Glomerular endothelial cell (primary cell): ENCODE data around the gene METTL26. TPM values are rescaled to one million over a fixed set of nuclear protein-coding genes. Genes with fewer than 3 reads are reported as not detected.

Experiments
- DNase-seq: peaks from one replicate; pipeline ENCODE4 v3.0.0-alpha.2; 2011; ENCODE audit warnings: low read depth, low spot score; ENCODE audit errors: extremely low read depth
- total RNA-seq: library from RNA; depleted of rRNA; stranded (reverse); fragments of >200 nt; gene quantifications from 2 replicates; pipeline ENCODE4 v1.2.3, GENCODE V29; 2015

The METTL26 gene
- total RNA-seq, 1 donor from 2014 or later, result 163 TPM

DNA sequence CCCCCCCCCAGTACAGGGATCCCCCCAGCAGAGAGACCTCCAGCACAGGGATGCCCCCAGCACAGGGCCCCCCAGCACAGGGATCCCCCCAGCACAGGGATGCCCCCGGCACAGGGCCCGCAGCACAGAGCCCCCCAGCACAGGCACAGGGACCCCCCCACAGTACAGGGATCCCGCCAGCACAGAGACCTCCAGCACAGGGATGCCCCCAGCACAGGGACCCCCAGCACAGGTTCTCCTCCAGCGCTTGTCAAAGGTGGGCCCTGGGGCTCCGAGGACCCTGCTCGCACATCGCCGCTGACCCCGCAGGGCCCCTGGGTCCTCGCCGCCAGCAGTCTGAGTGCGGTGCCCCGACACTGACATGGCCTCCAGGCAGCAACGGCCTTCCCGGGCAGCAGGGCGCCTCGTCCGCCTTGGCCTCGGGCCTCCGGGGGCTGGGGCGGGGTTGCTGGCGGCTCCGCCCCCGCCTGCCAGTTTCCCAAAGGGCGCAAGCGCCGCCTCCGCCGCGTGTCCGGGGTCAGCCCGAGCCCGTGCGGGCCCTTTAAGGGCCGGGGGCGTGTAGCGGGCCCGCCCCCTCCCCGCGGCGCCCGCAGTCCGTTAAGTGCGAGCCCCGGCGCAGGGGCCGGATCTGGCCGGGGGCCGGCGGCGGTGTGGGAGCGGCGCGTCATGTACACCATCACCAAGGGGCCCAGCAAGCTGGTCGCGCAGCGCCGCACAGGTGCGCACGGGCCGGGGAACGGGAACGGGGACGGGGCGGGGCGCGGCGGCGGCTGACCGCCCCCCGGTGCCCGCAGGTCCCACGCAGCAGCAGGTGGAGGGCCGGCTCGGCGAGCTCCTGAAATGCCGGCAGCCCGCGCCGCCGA, 5.5 kb upstream of the METTL26 start, which contains the start of gene MCRIP2:
MCRIP2 (plus strand) TSS at position 503 of the 863 bp plus-strand sequence; CDS start at position 667, 164 bp downstream.
- DNase-seq, result no peak

- DNase-seq, result no peak
These were observed 4.5 kb upstream of the METTL26 start for GRCh38 chr16:640614-641013.

- no peak for DNase-seq
These were observed 2.7 kb upstream of the METTL26 start for GRCh38 chr16:638836-639235.

DNA sequence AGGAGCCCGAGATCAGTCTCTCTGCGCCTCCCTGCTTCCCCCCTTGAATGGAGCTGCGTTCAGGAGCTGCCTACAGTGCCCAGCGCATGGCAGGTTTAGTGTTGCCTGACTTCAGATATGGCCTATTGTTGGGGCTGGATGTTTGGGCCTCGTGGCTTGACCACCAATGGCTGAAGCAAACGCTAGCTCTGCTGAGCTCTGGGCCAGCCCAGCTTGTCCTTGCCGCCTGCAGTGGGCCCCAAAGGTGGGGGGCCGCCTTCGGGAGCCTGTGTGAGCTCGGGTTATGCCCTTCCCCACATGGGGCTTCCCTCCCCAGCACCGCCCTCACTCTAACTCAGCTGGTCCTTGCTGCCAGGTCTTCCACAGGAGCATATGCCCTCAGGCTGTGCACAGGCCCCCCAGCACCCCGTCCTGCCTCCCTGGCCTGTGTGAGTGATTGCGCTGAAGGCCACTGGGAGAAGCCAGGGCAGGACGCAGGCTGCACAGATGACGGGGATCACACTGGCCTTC, 2.0 kb upstream of the METTL26 start:
- DNase-seq, result no peak

DNA sequence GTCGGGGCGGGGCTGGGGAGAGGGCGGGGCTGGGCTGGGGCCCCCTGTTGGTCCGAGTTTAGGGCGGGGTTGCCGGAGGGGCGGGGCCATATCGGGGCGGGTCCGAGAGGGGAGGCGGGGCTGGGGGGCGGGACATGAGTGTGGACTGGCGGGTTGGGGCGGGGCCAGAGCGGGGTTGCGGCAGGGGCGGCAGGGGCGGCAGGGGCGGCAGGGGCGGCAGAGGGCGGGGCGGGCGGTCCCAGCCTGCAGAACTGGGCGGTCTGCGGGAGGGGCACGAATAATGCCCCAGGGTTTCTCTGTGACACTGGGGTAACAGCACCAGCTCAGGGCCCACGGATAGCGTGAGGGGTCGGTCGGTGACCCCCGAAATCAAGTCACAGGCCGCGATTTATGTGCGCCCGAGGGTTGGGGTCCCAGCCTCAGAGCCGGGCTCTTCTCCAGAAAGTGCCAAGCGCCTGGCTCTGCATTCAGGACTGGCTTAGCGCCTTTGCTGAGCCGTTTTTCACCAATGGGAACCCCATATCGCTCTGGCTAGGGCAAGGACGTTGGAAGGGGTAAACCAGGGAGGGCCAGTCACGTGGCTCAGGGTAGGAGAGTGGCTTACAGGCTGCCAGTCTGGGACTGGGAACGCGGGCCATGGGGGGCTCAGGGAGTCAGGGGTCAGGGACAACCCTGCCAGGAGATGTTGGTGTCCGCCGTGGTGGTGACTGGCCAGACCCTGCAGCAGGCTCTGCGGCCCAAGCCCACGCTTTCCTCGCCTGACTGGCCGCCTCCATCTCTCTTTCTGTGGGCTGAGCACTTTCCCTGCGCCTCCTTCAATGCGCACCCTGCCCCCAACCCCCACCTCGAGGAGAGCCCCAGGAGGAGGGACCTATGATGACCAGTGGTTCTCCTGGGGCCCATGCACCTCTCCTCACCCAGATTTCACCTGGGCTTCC, 1.2 kb upstream of the METTL26 start:
- no peak for DNase-seq

DNA sequence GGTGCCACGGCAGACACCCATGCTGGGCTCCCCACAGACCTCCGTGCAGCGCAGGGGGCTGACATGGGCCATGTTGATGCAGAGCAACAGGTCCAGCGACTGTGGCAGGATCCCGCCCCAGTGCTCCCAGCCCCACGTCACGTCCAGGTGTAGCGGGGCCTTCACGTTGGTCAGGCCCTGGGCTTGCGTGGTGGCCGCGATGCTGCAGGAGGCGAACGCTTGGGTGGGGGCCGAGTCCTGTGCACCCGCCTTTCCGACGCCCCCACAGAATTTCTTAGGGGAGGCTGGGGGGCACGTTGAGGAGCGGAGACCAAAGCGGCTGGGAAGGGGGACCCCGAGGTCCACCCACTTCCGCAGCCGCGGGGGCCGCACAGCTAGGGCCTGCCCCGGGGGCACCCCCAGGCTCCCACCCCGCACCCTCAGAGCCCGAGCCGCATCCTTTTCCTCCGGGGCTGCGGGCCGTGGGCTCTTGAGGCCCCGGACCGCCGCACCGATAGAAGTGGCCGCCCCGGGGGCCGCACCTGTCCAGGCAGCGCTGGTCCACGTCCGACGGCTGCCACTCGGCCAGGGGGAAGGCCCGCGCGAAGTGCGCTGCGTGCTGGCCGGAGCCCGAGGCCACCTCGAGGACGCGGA, 416 bp downstream of the METTL26 start:
- DNase-seq, result no peak

DNA sequence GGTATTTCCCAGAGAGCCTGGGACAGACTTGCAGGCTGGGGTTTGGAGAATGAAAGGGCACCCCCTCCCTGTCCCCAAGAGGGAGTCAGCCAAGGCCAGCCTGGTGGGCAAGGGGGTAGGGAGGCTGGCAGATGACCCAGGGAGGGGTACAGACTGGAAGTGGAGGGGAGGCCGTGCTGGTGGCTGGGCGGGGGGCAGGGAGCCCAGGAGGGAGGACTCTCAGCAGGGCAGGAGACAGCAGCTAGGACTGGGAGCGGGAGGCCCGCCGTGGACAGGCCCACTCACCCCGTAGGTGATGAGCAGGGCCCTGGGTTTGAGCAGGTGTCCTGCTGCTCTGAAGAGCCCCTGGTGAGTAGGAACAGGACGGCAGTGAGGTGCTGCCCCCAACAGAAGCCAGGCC, 1.1 kb downstream of the METTL26 start:
- no peak for DNase-seq

DNA sequence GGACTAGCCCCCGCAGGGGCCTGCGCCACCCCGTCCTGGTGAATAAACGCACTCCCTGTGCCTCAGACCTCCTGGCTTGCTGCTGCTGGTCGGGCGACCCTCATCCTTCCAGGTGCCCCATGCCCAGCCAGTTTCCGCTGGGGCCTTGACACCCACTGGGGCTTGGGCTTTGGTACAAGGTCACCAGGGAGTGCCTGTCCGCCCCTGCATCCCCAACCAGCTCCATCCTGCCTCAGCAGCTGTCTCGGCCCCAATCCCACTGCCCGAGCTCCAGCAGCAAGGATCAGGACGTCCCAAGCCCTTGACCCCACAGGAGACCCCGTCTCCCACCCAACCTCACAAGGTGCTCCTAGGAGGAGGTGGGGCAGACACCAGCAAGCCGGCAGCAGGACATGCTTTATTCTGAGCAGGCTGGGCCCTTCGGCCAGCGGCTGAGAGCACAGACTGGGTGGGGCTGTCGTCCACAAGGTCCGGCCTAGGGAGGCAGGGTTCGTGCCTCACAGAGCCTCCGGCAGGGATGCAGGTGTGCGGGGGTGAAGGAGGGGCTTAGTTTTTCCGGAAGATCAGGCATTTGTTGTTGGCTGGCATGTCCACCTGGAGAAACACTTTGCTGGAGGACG, 1.9 kb downstream of the METTL26 start:
- no peak for DNase-seq

DNA sequence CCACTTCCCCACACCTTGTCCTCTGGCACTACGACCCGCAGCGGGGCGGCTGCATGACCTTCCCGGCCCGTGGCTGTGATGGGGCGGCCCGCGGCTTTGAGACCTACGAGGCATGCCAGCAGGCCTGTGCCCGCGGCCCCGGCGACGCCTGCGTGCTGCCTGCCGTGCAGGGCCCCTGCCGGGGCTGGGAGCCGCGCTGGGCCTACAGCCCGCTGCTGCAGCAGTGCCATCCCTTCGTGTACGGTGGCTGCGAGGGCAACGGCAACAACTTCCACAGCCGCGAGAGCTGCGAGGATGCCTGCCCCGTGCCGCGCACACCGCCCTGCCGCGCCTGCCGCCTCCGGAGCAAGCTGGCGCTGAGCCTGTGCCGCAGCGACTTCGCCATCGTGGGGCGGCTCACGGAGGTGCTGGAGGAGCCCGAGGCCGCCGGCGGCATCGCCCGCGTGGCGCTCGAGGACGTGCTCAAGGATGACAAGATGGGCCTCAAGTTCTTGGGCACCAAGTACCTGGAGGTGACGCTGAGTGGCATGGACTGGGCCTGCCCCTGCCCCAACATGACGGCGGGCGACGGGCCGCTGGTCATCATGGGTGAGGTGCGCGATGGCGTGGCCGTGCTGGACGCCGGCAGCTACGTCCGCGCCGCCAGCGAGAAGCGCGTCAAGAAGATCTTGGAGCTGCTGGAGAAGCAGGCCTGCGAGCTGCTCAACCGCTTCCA, 2.6 kb downstream of the METTL26 start:
- DNase-seq, result no peak

DNA sequence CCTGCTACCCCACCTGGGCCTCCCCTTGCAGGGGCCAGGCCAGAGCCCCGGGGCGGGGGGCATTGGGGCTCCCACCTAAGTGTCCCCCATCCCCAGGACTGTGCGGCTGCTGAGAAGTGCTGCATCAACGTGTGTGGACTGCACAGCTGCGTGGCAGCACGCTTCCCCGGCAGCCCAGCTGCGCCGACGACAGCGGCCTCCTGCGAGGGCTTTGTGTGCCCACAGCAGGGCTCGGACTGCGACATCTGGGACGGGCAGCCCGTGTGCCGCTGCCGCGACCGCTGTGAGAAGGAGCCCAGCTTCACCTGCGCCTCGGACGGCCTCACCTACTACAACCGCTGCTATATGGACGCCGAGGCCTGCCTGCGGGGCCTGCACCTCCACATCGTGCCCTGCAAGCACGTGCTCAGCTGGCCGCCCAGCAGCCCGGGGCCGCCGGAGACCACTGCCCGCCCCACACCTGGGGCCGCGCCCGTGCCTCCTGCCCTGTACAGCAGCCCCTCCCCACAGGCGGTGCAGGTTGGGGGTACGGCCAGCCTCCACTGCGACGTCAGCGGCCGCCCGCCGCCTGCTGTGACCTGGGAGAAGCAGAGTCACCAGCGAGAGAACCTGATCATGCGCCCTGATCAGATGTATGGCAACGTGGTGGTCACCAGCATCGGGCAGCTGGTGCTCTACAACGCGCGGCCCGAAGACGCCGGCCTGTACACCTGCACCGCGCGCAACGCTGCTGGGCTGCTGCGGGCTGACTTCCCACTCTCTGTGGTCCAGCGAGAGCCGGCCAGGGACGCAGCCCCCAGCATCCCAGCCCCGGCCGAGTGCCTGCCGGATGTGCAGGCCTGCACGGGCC, 3.4 kb downstream of the METTL26 start:
- no peak for DNase-seq

DNA sequence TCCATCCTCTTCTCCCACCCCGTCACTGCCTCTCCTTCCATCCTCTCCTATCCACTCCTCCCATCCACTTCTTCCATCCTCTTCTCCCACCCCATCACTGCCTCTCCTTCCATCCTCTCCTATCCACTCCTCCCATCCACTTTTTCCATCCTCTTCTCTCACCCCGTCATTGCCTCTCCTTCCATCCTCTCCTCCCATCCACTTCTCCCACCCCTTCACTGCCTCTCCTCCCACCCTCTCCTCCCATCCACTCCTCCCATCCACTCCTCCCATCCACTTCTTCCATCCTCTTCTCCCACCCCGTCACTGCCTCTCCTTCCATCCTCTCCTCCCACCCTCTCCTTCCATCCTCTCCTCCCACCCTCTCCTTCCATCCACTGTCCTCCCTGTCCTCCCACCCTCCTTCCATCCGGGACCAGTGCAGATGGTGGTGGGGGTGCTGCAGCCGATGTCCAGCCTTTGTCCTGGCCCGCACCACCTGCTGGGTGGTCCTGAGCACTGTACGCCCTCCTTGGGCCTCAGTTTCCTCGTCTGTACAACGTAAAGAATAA, 4.2 kb downstream of the METTL26 start:
- DNase-seq, result no peak

DNA sequence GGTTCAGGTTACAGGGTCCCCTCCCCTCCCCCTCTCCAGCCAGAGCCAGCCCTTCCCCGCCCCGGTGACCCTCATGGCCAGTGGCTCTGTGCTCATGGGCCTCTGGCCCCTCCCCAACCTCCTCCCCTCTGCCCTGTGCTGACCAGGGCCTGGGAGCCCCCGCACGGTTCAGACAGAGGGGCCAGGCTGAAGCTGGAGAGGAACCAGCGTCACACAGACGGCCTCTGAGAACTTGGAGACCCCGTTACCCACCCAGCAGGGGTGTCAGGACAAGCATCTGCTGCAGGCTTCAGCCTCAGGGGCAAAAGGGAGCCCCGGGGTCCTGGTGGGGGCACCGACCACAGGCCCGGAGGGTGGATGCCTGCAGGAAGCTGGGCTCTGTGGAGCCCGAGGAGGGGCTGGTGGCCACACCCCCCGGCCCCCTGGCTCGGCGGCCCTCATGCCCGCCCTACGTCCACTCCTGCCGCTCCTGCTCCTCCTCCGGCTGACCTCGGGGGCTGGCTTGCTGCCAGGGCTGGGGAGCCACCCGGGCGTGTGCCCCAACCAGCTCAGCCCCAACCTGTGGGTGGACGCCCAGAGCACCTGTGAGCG, 5.2 kb downstream of the METTL26 start, which contains the start of gene WFIKKN1:
WFIKKN1 (plus strand) TSS at position 171 of the 591 bp plus-strand sequence; CDS start at position 440, 269 bp downstream.
- DNase-seq, result no peak

DNA sequence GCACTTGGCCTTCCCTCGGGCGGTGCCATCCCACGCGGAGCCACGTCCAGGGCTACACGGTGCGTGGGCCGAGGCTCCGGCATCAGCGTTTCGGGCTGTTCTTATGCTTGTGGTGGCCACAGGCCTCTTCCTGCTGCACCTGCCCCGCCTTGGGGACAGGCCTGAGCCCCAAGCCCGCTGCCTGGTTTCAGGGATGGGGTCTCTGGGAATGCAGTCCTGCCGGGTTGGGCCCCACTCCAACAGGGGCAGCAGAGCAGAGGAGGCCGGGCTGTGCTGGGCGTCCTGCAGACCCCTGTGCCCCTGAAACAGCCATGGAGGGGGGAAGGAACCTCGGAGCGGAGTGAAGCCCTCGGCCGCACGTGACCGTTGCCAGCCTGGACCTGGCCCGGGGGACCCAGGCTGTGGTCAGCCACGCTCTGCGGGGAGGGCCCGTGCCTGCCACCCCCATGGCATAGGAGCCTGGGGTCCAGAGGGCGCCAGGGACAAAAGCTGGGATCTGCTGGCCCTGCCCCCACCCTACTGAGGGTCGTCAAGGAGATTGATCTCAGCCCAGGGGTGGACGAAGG, 5.8 kb downstream of the METTL26 start:
- no peak for DNase-seq

- no peak for DNase-seq
These were observed 6.3 kb downstream of the METTL26 start for GRCh38 chr16:629833-630248.

DNA sequence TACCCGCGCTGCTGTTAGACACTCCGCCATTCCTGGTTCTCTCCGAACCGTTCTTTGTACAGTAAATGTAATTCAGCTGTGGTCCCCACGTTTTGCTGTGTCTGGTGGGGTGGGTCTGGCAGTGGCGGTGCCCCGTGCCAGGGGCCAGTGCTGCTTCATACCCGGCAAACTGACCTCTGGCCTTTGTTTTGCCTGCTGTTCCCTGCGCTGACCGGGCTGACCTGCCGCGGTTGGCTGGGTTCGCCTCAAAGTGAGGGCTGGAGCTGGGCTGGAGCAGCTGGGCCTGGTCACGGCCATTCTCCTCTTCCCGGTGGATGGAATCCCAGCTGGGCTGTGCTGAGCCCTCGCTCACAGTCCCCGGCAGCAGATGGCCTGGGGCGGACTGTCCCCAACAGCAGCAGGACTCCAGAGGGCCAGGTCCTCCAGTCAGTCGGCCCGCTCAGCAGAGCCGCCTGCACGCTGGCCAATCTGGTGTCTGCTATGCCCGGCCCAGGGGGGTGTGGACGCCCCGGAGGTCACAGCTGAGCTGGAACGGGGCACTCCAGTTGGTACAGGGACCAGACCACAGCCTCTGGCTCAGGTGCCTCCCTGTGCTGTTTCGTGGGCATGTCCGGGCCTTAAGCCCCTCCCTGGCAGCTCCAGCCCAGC, 6.8 kb downstream of the METTL26 start:
- no peak for DNase-seq

- DNase-seq, result no peak
These were observed 7.6 kb downstream of the METTL26 start for GRCh38 chr16:628321-629061.
